Measurements from ENCODE around the gene CHRNB1. TPM values are rescaled to one million over a fixed set of nuclear protein-coding genes. Genes with fewer than 3 reads are reported as not detected.

The CHRNB1 gene
- total and polyA plus RNA-seq, 2 donors (not counting 1 experiment from before 2014, with no cell fraction given) = 6.2 to 7.2 TPM

DNA sequence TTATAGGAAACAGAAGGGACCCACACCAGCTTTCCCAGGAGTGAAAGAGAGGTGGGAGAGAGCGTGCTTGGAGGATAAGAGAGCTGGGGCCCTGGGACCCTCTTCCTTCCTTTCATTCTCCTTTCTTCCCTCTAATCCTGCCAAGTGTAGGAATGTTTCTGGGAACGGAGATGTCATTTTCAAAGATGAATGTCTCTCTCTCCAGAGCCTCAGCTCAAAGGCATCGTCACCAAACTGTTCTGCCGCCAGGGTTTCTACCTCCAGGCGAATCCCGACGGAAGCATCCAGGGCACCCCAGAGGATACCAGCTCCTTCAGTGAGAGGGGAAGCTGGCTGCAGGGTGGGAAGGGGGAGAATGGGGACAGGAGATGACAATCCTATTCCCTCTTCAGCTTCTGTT lies 3.6 kb upstream of the CHRNB1 start:
- H3K4me2 ChIP-seq (replicated peaks; ENCODE audit: low read depth, low read length, poor library complexity, severe bottlenecking) = no peak overlapping the region
- intact Hi-C loops (cut with micrococcal nuclease) = no loop called here
- Mint-ChIP-seq H3K9me3 (ENCODE audit: insufficient read depth) (no peaks in the 10 kb centered on the region), H3K4me3 (no peak overlapping the region), H3K27me3 (peaks cover 70% of the 10 kb centered on the region), H3K4me1 (peaks cover 52% of the 10 kb centered on the region), H3K27ac (no peak overlapping the region)
- POLR2A ChIA-PET = interaction anchor here (0.6 to 1.8 kb wide), 6 partner anchors 32 to 134 kb away, joined by 3 to 10 read pairs (median 8); partner anchors contain the start of genes POLR2A and ZBTB4
- no peak overlapping the region for H2AFZ ChIP-seq (ENCODE audit: insufficient read depth, low read depth, low read length, poor library complexity, severe bottlenecking)
- peaks cover 46% of the 10 kb centered on the region for H4K20me1 ChIP-seq (ENCODE audit: control insufficient read depth, insufficient read depth, low read length, poor library complexity, severe bottlenecking)
- peaks cover 0 to 83% (median 54%) of the 10 kb centered on the region in 4 experiments for H3K27me3 ChIP-seq (replicated peaks in 1 of 4; ENCODE audit: control extremely low read depth in 1 of 4, control insufficient read depth in 3 of 4, insufficient read depth in 4 of 4, low read length in 3 of 4)
- WGBS (ENCODE audit: insufficient coverage) = no CpG with 5 or more reads among the region's 7 CpGs
- no peak overlapping the region for H3K4me3 ChIP-seq (ENCODE audit: control extremely low read depth in 1 of 5, extremely low read depth in 1 of 5, insufficient read depth in 1 of 5, low read depth in 2 of 5, low read length in 4 of 5)
- H3K36me3 ChIP-seq (replicated peaks in 1 of 2; ENCODE audit: control extremely low read depth in 1 of 2, control insufficient read depth in 1 of 2, extremely low read depth in 1 of 2, insufficient read depth in 2 of 2, low read length in 1 of 2) = no peaks in the 10 kb centered on the region
- peaks cover 63 to 65% of the 10 kb centered on the region in 2 donors for H3K4me1 ChIP-seq (ENCODE audit: control insufficient read depth in 2 of 2, insufficient read depth in 2 of 2, low read length in 2 of 2)
- DNase-seq (no peak), ATAC-seq (ENCODE audit: low read depth) (no peak)
- H3K9me3 ChIP-seq (ENCODE audit: control extremely low read depth in 1 of 3, control insufficient read depth in 2 of 3, insufficient read depth in 1 of 3, low read length in 2 of 3) = peaks cover 0 to 43% (median 0%) of the 10 kb centered on the region in 3 donors
- H3K27ac ChIP-seq (ENCODE audit: low read length in 2 of 2) = no peak overlapping the region
- CTCF ChIA-PET = interaction anchor here (0.6 to 3.6 kb wide), 6 partner anchors 12 to 246 kb away, joined by 3 to 15 read pairs (median 4); partner anchors contain the start of genes SPEM3 and TP53
- peaks cover 24% of the 10 kb centered on the region for H3K79me2 ChIP-seq (ENCODE audit: control insufficient read depth, insufficient read depth, low read length)
- TF ChIP-seq, protein P1, sequence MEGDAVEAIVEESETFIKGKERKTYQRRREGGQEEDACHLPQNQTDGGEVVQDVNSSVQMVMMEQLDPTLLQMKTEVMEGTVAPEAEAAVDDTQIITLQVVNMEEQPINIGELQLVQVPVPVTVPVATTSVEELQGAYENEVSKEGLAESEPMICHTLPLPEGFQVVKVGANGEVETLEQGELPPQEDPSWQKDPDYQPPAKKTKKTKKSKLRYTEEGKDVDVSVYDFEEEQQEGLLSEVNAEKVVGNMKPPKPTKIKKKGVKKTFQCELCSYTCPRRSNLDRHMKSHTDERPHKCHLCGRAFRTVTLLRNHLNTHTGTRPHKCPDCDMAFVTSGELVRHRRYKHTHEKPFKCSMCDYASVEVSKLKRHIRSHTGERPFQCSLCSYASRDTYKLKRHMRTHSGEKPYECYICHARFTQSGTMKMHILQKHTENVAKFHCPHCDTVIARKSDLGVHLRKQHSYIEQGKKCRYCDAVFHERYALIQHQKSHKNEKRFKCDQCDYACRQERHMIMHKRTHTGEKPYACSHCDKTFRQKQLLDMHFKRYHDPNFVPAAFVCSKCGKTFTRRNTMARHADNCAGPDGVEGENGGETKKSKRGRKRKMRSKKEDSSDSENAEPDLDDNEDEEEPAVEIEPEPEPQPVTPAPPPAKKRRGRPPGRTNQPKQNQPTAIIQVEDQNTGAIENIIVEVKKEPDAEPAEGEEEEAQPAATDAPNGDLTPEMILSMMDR (IDR thresholded peaks at IDR 0.05) = no peak
- no peak for TF ChIP-seq EZH2 (IDR thresholded peaks at IDR 0.05; ENCODE audit: borderline replicate concordance, insufficient read depth, low read depth, low read length, poor library complexity, severe bottlenecking)
- H3K9ac ChIP-seq (ENCODE audit: low read length) = no peak overlapping the region

DNA sequence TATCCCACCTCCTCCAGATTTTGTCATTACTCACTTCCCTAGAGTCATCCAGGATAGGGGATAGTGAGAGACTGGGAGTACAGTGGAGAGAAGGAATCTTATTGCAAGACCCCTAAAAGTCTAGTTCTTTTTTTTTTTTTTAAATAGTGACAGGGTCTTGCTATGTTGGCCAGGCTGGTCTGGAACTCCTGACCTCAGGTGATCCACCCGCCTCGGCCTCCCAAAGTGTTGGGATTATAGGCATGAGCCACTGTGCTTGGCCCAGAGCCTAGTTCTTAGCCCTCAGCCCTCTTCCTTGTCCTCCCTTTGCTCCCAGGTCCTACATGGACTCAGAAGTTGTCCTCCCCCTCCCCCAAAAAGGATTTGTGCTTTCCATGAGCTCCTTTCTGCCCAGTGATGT lies 2.7 kb upstream of the CHRNB1 start:
- H3K27ac ChIP-seq (ENCODE audit: low read length in 2 of 2) = no peak overlapping the region
- H3K4me2 ChIP-seq (replicated peaks; ENCODE audit: low read depth, low read length, poor library complexity, severe bottlenecking) = no peak overlapping the region
- WGBS (ENCODE audit: insufficient coverage) = 100% methylated on average over 2 of the region's 2 CpGs
- DNase-seq (no peak), ATAC-seq (ENCODE audit: low read depth) (no peak)
- peaks cover 19% of the 10 kb centered on the region for H3K79me2 ChIP-seq (ENCODE audit: control insufficient read depth, insufficient read depth, low read length)
- H3K9me3 ChIP-seq (ENCODE audit: control extremely low read depth in 1 of 3, control insufficient read depth in 2 of 3, insufficient read depth in 1 of 3, low read length in 2 of 3) = peaks cover 0 to 38% (median 0%) of the 10 kb centered on the region in 3 donors
- POLR2A ChIA-PET = interaction anchor here (0.7 kb wide), 1 partner anchor 42 kb away, joined by 3 read pairs; the partner anchor contains the start of gene POLR2A
- Mint-ChIP-seq H3K27ac (no peak overlapping the region), H3K4me1 (peaks cover 48% of the 10 kb centered on the region), H3K27me3 (peaks cover 73% of the 10 kb centered on the region), H3K9me3 (ENCODE audit: insufficient read depth) (no peaks in the 10 kb centered on the region), H3K4me3 (no peak overlapping the region)
- peaks cover 37% of the 10 kb centered on the region for H4K20me1 ChIP-seq (ENCODE audit: control insufficient read depth, insufficient read depth, low read length, poor library complexity, severe bottlenecking)
- H3K27me3 ChIP-seq (replicated peaks in 1 of 4; ENCODE audit: control extremely low read depth in 1 of 4, control insufficient read depth in 3 of 4, insufficient read depth in 4 of 4, low read length in 3 of 4) = peaks cover 0 to 92% (median 62%) of the 10 kb centered on the region in 4 experiments
- H3K4me1 ChIP-seq (ENCODE audit: control insufficient read depth in 2 of 2, insufficient read depth in 2 of 2, low read length in 2 of 2) = peaks cover 60 to 67% of the 10 kb centered on the region in 2 donors
- no peaks in the 10 kb centered on the region for H3K36me3 ChIP-seq (replicated peaks in 1 of 2; ENCODE audit: control extremely low read depth in 1 of 2, control insufficient read depth in 1 of 2, extremely low read depth in 1 of 2, insufficient read depth in 2 of 2, low read length in 1 of 2)
- H3K4me3 ChIP-seq (ENCODE audit: control extremely low read depth in 1 of 5, extremely low read depth in 1 of 5, insufficient read depth in 1 of 5, low read depth in 2 of 5, low read length in 4 of 5) = no peak overlapping the region
- intact Hi-C loops (cut with micrococcal nuclease) = no loop called here
- H2AFZ ChIP-seq (ENCODE audit: insufficient read depth, low read depth, low read length, poor library complexity, severe bottlenecking) = no peak overlapping the region
- CTCF ChIA-PET = interaction anchor here (1.2 to 3.6 kb wide), 3 partner anchors 12 to 118 kb away, joined by 4 to 15 read pairs (median 5); no protein-coding TSS in a partner anchor
- no peak for TF ChIP-seq EZH2 (IDR thresholded peaks at IDR 0.05; ENCODE audit: borderline replicate concordance, insufficient read depth, low read depth, low read length, poor library complexity, severe bottlenecking)
- TF ChIP-seq, protein P1 (IDR thresholded peaks at IDR 0.05) = no peak
- no peak overlapping the region for H3K9ac ChIP-seq (ENCODE audit: low read length)
